ENCODE results near the gene SHISAL2A.

DNA sequence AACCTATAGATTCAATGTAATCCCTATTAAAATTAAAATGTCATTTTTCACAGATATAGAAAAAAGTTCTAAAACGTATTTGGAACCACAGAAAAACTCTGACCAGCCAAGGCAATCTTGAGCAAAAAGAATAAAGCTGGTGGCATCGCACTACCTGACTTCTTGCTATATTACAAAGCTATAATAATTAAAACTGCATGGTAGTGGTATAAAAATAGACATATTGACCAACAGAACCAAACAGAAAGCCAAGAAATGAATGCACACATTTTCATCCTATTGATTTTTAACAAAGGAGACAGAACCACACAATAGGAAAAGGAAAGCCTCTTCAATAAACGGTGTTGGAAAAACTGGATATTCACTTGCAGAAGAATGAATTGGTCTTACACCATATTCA, 9.2 kb upstream of the SHISAL2A start:
- TF ChIP-seq POLR2A (IDR thresholded peaks at IDR 0.05; ENCODE audit: low read depth, low read length) (no peak), POLR2AphosphoS5 (IDR thresholded peaks at IDR 0.05; ENCODE audit: low read depth, low read length) (no peak), TAF1 (IDR thresholded peaks at IDR 0.05; ENCODE audit: borderline replicate concordance, low read depth, low read length) (no peak)
